ENCODE results near the gene RAB41. TPM values are rescaled to one million over a fixed set of nuclear protein-coding genes. Genes with fewer than 3 reads are reported as not detected.

Gene RAB41
- polyA plus RNA-seq, 1 of the 3 experiments (the other 2 are of a cell fraction), result not detected

DNA sequence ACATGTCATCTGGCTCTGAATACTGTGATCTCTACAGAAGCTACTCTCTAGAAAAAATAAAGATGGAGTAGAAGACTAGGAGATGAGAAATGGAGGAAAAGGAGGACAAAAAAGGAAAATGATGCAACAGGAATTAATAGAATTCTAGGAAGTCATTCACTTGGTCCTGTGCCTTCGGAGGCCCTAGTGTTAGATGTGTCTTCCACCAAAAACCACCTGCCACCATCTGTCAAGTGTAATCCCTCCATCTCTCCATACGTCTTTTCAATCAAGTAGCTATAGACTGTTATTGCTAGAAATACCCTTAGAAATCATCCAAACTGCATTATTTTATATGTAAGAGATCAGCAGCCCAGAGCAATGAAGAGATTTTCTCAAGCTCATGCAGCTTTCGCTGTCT, 2.9 kb upstream of the RAB41 start:
- CTCF ChIA-PET, result no interaction called here
- H3K27ac ChIP-seq (ENCODE audit: low read depth in 2 of 2, low read length in 1 of 2), result no peak overlapping the region
- H3K4me3 ChIP-seq (ENCODE audit: low read depth in 2 of 2, low read length in 1 of 2), result no peak overlapping the region
- POLR2A ChIA-PET, result no interaction called here
- peaks cover 2 to 3% of the 10 kb centered on the region in 2 experiments for H3K36me3 ChIP-seq (replicated peaks in 1 of 2; ENCODE audit: control insufficient read depth in 1 of 2, insufficient read depth in 2 of 2, low read length in 1 of 2)
- TF ChIP-seq TCF12 (IDR thresholded peaks at IDR 0.05), result no peak
- TF ChIP-seq GATA2 (CRISPR knock-in tag; IDR thresholded peaks at IDR 0.05), result no peak
- TF ChIP-seq YY1 (IDR thresholded peaks at IDR 0.05; ENCODE audit: low read depth), result no peak
- TF ChIP-seq, protein P1, sequence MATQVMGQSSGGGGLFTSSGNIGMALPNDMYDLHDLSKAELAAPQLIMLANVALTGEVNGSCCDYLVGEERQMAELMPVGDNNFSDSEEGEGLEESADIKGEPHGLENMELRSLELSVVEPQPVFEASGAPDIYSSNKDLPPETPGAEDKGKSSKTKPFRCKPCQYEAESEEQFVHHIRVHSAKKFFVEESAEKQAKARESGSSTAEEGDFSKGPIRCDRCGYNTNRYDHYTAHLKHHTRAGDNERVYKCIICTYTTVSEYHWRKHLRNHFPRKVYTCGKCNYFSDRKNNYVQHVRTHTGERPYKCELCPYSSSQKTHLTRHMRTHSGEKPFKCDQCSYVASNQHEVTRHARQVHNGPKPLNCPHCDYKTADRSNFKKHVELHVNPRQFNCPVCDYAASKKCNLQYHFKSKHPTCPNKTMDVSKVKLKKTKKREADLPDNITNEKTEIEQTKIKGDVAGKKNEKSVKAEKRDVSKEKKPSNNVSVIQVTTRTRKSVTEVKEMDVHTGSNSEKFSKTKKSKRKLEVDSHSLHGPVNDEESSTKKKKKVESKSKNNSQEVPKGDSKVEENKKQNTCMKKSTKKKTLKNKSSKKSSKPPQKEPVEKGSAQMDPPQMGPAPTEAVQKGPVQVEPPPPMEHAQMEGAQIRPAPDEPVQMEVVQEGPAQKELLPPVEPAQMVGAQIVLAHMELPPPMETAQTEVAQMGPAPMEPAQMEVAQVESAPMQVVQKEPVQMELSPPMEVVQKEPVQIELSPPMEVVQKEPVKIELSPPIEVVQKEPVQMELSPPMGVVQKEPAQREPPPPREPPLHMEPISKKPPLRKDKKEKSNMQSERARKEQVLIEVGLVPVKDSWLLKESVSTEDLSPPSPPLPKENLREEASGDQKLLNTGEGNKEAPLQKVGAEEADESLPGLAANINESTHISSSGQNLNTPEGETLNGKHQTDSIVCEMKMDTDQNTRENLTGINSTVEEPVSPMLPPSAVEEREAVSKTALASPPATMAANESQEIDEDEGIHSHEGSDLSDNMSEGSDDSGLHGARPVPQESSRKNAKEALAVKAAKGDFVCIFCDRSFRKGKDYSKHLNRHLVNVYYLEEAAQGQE (IDR thresholded peaks at IDR 0.05; ENCODE audit: low read depth, low read length), result no peak
- TF ChIP-seq RFX5 (IDR thresholded peaks at IDR 0.05; ENCODE audit: low read length), result no peak
- TF ChIP-seq, protein P2, sequence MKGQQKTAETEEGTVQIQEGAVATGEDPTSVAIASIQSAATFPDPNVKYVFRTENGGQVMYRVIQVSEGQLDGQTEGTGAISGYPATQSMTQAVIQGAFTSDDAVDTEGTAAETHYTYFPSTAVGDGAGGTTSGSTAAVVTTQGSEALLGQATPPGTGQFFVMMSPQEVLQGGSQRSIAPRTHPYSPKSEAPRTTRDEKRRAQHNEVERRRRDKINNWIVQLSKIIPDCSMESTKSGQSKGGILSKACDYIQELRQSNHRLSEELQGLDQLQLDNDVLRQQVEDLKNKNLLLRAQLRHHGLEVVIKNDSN (IDR thresholded peaks at IDR 0.05; ENCODE audit: borderline replicate concordance, low read depth), result no peak
- no peak for TF ChIP-seq FOXJ3 (CRISPR knock-in tag; IDR thresholded peaks at IDR 0.05)
- TF ChIP-seq RAD21 (IDR thresholded peaks at IDR 0.05; ENCODE audit: low read length), result no peak
- no peak for TF ChIP-seq SMC3 (IDR thresholded peaks at IDR 0.05; ENCODE audit: low read depth, low read length)
- TF ChIP-seq, protein P3, sequence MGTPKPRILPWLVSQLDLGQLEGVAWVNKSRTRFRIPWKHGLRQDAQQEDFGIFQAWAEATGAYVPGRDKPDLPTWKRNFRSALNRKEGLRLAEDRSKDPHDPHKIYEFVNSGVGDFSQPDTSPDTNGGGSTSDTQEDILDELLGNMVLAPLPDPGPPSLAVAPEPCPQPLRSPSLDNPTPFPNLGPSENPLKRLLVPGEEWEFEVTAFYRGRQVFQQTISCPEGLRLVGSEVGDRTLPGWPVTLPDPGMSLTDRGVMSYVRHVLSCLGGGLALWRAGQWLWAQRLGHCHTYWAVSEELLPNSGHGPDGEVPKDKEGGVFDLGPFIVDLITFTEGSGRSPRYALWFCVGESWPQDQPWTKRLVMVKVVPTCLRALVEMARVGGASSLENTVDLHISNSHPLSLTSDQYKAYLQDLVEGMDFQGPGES (IDR thresholded peaks at IDR 0.05; ENCODE audit: low read depth, low read length), result no peak
- no peak for TF ChIP-seq MXI1 (IDR thresholded peaks at IDR 0.05; ENCODE audit: low read depth, low read length)
- no peak for TF ChIP-seq TEAD4 (IDR thresholded peaks at IDR 0.05; ENCODE audit: borderline replicate concordance, insufficient read depth)
- TF ChIP-seq MEF2A (IDR thresholded peaks at IDR 0.05; ENCODE audit: borderline replicate concordance, low read depth), result no peak
- no peaks in the 10 kb centered on the region for H3K9me2 ChIP-seq
- 50% methylated on average over 3 of the region's 3 CpGs for WGBS (ENCODE audit: low lambda C conversion rate)
- no peak overlapping the region for H2AFZ ChIP-seq (ENCODE audit: low read depth)
- no peaks in the 10 kb centered on the region; the same call in 1 of the 2 replicates for H3K27me3 ChIP-seq (ENCODE audit: insufficient read depth)
- DNase-seq, result no peak
- no peaks in the 10 kb centered on the region for H3K79me2 ChIP-seq (ENCODE audit: insufficient read depth)
- no peak overlapping the region for H3K4me2 ChIP-seq
- no peaks in the 10 kb centered on the region for H3K9me3 ChIP-seq
- no peaks in the 10 kb centered on the region for H4K20me1 ChIP-seq (ENCODE audit: insufficient read depth)
- H3F3A ChIP-seq (replicated peaks; ENCODE audit: insufficient read depth), result no peaks in the 10 kb centered on the region
- no peak overlapping the region for H3K9ac ChIP-seq
- H3K4me1 ChIP-seq (ENCODE audit: control insufficient read depth in 1 of 2, insufficient read depth in 2 of 2, low read depth in 1 of 2, low read length in 1 of 2), result no peaks in the 10 kb centered on the region

DNA sequence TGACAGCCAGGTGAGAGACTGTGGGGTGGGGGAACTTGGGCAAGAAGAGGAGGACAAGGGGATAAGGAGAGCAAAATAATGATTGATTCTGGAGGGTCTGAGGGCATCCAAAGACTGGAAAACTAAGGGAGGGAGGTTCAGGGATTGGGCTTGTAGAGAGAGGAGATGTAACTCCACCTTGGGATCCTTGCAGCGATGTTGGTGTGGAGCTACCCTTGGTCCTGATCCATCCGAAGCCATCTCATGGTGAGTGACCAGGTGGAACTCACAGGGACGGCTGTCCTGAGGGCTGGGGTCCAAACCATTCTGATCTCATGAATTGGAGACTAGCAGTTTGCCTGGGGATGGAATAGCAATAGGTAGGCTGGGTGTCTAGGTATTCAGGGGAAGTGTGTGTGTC, 1.4 kb upstream of the RAB41 start:
- CTCF ChIA-PET, result no interaction called here
- no peaks in the 10 kb centered on the region for H3K4me1 ChIP-seq (ENCODE audit: control insufficient read depth in 1 of 2, insufficient read depth in 2 of 2, low read depth in 1 of 2, low read length in 1 of 2)
- no peaks in the 10 kb centered on the region for H3K9me2 ChIP-seq
- H4K20me1 ChIP-seq (ENCODE audit: insufficient read depth), result no peaks in the 10 kb centered on the region
- H3K27ac ChIP-seq (ENCODE audit: low read depth in 2 of 2, low read length in 1 of 2), result no peak overlapping the region
- H3K27me3 ChIP-seq (ENCODE audit: insufficient read depth), result no peaks in the 10 kb centered on the region; the same call in 1 of the 2 replicates
- no peak overlapping the region for H3K4me2 ChIP-seq
- peaks cover 6 to 8% of the 10 kb centered on the region in 2 experiments for H3K36me3 ChIP-seq (replicated peaks in 1 of 2; ENCODE audit: control insufficient read depth in 1 of 2, insufficient read depth in 2 of 2, low read length in 1 of 2)
- no peaks in the 10 kb centered on the region for H3K79me2 ChIP-seq (ENCODE audit: insufficient read depth)
- H3K4me3 ChIP-seq (ENCODE audit: low read depth in 2 of 2, low read length in 1 of 2), result no peak overlapping the region
- TF ChIP-seq, protein P1 (IDR thresholded peaks at IDR 0.05; ENCODE audit: low read depth, low read length), result peak; percentile 82
- TF ChIP-seq, protein P4, sequence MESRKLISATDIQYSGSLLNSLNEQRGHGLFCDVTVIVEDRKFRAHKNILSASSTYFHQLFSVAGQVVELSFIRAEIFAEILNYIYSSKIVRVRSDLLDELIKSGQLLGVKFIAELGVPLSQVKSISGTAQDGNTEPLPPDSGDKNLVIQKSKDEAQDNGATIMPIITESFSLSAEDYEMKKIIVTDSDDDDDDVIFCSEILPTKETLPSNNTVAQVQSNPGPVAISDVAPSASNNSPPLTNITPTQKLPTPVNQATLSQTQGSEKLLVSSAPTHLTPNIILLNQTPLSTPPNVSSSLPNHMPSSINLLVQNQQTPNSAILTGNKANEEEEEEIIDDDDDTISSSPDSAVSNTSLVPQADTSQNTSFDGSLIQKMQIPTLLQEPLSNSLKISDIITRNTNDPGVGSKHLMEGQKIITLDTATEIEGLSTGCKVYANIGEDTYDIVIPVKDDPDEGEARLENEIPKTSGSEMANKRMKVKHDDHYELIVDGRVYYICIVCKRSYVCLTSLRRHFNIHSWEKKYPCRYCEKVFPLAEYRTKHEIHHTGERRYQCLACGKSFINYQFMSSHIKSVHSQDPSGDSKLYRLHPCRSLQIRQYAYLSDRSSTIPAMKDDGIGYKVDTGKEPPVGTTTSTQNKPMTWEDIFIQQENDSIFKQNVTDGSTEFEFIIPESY (IDR thresholded peaks at IDR 0.05; ENCODE audit: borderline replicate concordance, low read depth), result no peak
- H3K9me3 ChIP-seq, result no peaks in the 10 kb centered on the region
- DNase-seq, result no peak
- 28% methylated on average over 3 of the region's 3 CpGs for WGBS (ENCODE audit: low lambda C conversion rate)
- no peak overlapping the region for H3K9ac ChIP-seq
- H2AFZ ChIP-seq (ENCODE audit: low read depth), result no peak overlapping the region
- POLR2A ChIA-PET, result no interaction called here
- no peaks in the 10 kb centered on the region for H3F3A ChIP-seq (replicated peaks; ENCODE audit: insufficient read depth)

Data from SK-N-SH (cell line).